GM19043 (cell line): ENCODE results near the gene THUMPD1.
"Not testable (repeated sequence)": the region's sequence is repeated elsewhere in the genome, so short reads cannot be mapped to it uniquely, and the experiment has no call there.

Experiments used
- ATAC-seq: cut with Tn5 transposase; IDR thresholded peaks from one replicate; pipeline ENCODE4 v1.9.1; 2021; ENCODE audit warnings: low read depth; ENCODE audit not compliant: unreplicated experiment

Gene THUMPD1

GRCh38 chr16:20704281-20704680 is 37.3 kb downstream of the THUMPD1 start:
- no peak for ATAC-seq

GRCh38 chr16:20701692-20702091 is 39.9 kb downstream of the THUMPD1 start:
- ATAC-seq = not testable (repeated sequence)

GRCh38 chr16:20696618-20697017 is 45.0 kb downstream of the THUMPD1 start:
- no peak for ATAC-seq

GRCh38 chr16:20695024-20695423 is 46.6 kb downstream of the THUMPD1 start:
- no peak for ATAC-seq

- ATAC-seq = not testable (repeated sequence)
Observed at GRCh38 chr16:20694096-20694495, 47.5 kb downstream of the THUMPD1 start.

- ATAC-seq = no peak
Observed at GRCh38 chr16:20689668-20690067, 52.0 kb downstream of the THUMPD1 start.

- ATAC-seq = no peak
Observed at GRCh38 chr16:20683812-20684211, 57.8 kb downstream of the THUMPD1 start.
